RWPE1 (cell line): ENCODE results near the gene KRT80.

Experiments
- CTCF ChIA-PET: fragments of 350-600 bp; sonication (Branson Sonifier 250); formaldehyde crosslinking; extraction: SDS; loops from one replicate; lab custom pipeline; 2021; lab: Yijun Ruan, JAX
- POLR2A ChIA-PET: fragments of 400-600 bp; formaldehyde crosslinking; extraction: SDS; loops from one replicate; lab custom pipeline; 2020; ENCODE audit warnings: antibody characterized with exemption; ENCODE audit not compliant: low non-redundant PET; lab: Yijun Ruan, JAX
- DNase-seq: peaks from one replicate; pipeline ENCODE4 v3.0.0; 2012; ENCODE audit warnings: low spot score
- H3K27ac ChIP-seq: fragments of 450-650 bp; 2 replicates; pipeline ENCODE4 v1.5.1; 2017
- CTCF ChIP-seq: fragments of 450-650 bp; conservative IDR thresholded peaks from 2 replicates; pipeline ENCODE4 v1.5.1; 2017; ENCODE audit warnings: low read depth, mild to moderate bottlenecking

KRT80 gene

GRCh38 chr12:52170827-52171226 lies 21.0 kb downstream of the KRT80 start:
- ChIA-PET POLR2A (no interaction called here), CTCF (no interaction called here)

GRCh38 chr12:52169886-52170285 lies 21.9 kb downstream of the KRT80 start:
- H3K27ac ChIP-seq, result peak overlapping the region; percentile 91
- CTCF ChIA-PET, result interaction anchor here (0.9 kb wide), 1 partner anchor 26 kb away, joined by 4 read pairs; no protein-coding TSS in a partner anchor
- no peak for TF ChIP-seq CTCF
- POLR2A ChIA-PET, result no interaction called here
- DNase-seq, result no peak

More at GRCh38 chr12:52170827-52171226, 21.0 kb downstream of the KRT80 start:
- no peak for DNase-seq
- TF ChIP-seq CTCF, result no peak
- peak overlapping the region; percentile 91 for H3K27ac ChIP-seq

- ChIA-PET CTCF (no interaction called here), POLR2A (no interaction called here)
- peak overlapping the region; percentile 32 for H3K27ac ChIP-seq
- DNase-seq, result no peak
- TF ChIP-seq CTCF, result no peak
These were observed 23.6 kb downstream of the KRT80 start for GRCh38 chr12:52168019-52168717.

GRCh38 chr12:52167526-52167925 lies 24.3 kb downstream of the KRT80 start:
- ChIA-PET POLR2A (no interaction called here), CTCF (no interaction called here)
- no peak for DNase-seq
- TF ChIP-seq CTCF, result no peak
- H3K27ac ChIP-seq, result no peak overlapping the region

- POLR2A ChIA-PET, result no interaction called here
- TF ChIP-seq CTCF, result no peak
- CTCF ChIA-PET, result interaction anchor here (0.7 kb wide), 1 partner anchor 494 kb away, joined by 4 read pairs; no protein-coding TSS in a partner anchor
- no peak for DNase-seq
- no peak overlapping the region for H3K27ac ChIP-seq
These were observed 25.1 kb downstream of the KRT80 start for GRCh38 chr12:52166672-52167071.

GRCh38 chr12:52165096-52165855 lies 26.5 kb downstream of the KRT80 start:
- DNase-seq, result no peak
- CTCF ChIA-PET, result interaction anchor here (0.7 to 0.8 kb wide), 2 partner anchors 15 to 1147 kb away, joined by 3 read pairs; no protein-coding TSS in a partner anchor

More at GRCh38 chr12:52165096-52165855, 26.5 kb downstream of the KRT80 start:
- POLR2A ChIA-PET, result interaction anchor here (0.6 kb wide), 1 partner anchor 294 kb away, joined by 3 read pairs; no protein-coding TSS in a partner anchor
- H3K27ac ChIP-seq, result peak overlapping the region; percentile 76
- TF ChIP-seq CTCF, result no peak
